H1 (cell line): ENCODE measurements around the gene TMEM130.

Experiments
- EP300 ChIP-seq, 2 experiments: IDR thresholded peaks; 1 replicate in 1 of 2; 2 replicates in 1 of 2; pipeline ENCODE4 v1.6.1; 2011 to 2012; ENCODE audit warnings: low read depth in 2 of 2, low read length in 2 of 2, mild to moderate bottlenecking in 2 of 2, borderline replicate concordance in 1 of 2, inconsistent platforms in 1 of 2, moderate library complexity in 1 of 2
- EZH2 ChIP-seq: fragments of 200-600 bp; sonication (generic); IDR thresholded peaks from 2 replicates; pipeline ENCODE4 v1.7.1; 2012; ENCODE audit warnings: low read depth, mild to moderate bottlenecking, moderate library complexity, low read length, inconsistent platforms; ENCODE audit not compliant: severe bottlenecking
- HDAC6 ChIP-seq: IDR thresholded peaks from one replicate; pipeline ENCODE4 v1.7.1; 2012; ENCODE audit warnings: low read depth, mild to moderate bottlenecking, inconsistent platforms, low read length, moderate library complexity
- JUND ChIP-seq: IDR thresholded peaks from 2 replicates; pipeline ENCODE4 v1.6.1; 2011; ENCODE audit warnings: mild to moderate bottlenecking, improper control_type of control experiment, low read length
- POLR2A ChIP-seq, 2 experiments: IDR thresholded peaks; 1 replicate in 1 of 2; 2 replicates in 1 of 2; pipeline ENCODE4 v1.6.1; 2011; ENCODE audit warnings: low read depth in 2 of 2, low read length in 2 of 2, mild to moderate bottlenecking in 2 of 2; ENCODE audit errors: control extremely low read depth in 1 of 2
- RAD21 ChIP-seq, 2 experiments: IDR thresholded peaks in 1 of 2; conservative IDR thresholded peaks in 1 of 2; 2 replicates each; pipeline ENCODE4 v1.6.1; 2011; ENCODE audit warnings: low read depth in 2 of 2, low read length in 2 of 2, improper control_type of control experiment in 1 of 2, inconsistent platforms in 1 of 2, mild to moderate bottlenecking in 1 of 2, moderate library complexity in 1 of 2
- TAF1 ChIP-seq: IDR thresholded peaks from 2 replicates; pipeline ENCODE4 v1.6.1; 2011; ENCODE audit warnings: mild to moderate bottlenecking, low read depth, low read length
- TF ChIP-seq, protein P1 (sequence below): IDR thresholded peaks from 2 replicates; pipeline ENCODE4 v1.6.1; 2012; ENCODE audit warnings: inconsistent platforms

DNA sequence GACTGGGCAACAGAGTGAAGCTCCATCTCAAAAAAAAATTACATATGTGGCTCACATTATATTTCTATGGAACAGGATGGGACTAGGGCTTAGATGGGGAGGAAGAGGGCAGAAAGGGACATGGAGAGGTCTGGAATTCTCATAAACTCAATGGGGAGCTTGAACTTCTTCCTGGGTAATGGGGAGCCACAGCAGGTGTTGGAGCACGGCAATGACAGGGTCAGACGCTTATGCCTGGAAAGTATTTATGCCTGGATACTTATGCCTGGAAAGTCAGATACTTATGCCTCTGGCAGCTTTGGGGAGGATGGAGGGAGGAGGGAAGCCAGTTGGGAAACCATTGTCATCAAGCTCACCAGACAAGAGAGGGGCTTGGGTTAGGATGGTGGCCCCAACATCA is 36.8 kb downstream of the TMEM130 start:
- TF ChIP-seq POLR2A (IDR thresholded peaks at IDR 0.05; ENCODE audit: control extremely low read depth in 1 of 2, low read depth in 2 of 2, low read length in 2 of 2) (no peak), HDAC6 (no peak), TAF1 (no peak), JUND (no peak), RAD21 (IDR thresholded peaks at IDR 0.05 in 1 of 2, conservative IDR thresholded peaks at IDR 0.05 in 1 of 2; ENCODE audit: low read depth in 2 of 2, low read length in 2 of 2) (no peak), EP300 (IDR thresholded peaks at IDR 0.05; ENCODE audit: borderline replicate concordance in 1 of 2, low read depth in 2 of 2, low read length in 2 of 2) (no peak), EZH2 (no peak)
- TF ChIP-seq, protein P1, sequence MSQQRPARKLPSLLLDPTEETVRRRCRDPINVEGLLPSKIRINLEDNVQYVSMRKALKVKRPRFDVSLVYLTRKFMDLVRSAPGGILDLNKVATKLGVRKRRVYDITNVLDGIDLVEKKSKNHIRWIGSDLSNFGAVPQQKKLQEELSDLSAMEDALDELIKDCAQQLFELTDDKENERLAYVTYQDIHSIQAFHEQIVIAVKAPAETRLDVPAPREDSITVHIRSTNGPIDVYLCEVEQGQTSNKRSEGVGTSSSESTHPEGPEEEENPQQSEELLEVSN: no peak
